Smooth muscle cell (in vitro differentiated cells): ENCODE measurements around the gene GLRA3. TPM values are rescaled to one million over a fixed set of nuclear protein-coding genes. Genes with fewer than 3 reads are reported as not detected.

Source experiments
- DNase-seq: peaks from one replicate; lab custom pipeline; 2025; ENCODE audit not compliant: unreplicated experiment; lab: John Stamatoyannopoulos, UW
- H2AFZ ChIP-seq: fragments of 200-600 bp; sonication (generic); 2 replicates; pipeline ENCODE4 v1.6.0; 2016; ENCODE audit warnings: antibody characterized with exemption, low read depth, mild to moderate bottlenecking
- H3F3A ChIP-seq: fragments of 200-600 bp; sonication (generic); 2 replicates; pipeline ENCODE4 v1.6.0; 2017; ENCODE audit warnings: antibody characterized with exemption, low read depth
- H3K27ac ChIP-seq: fragments of 200-600 bp; sonication (generic); 2 replicates; pipeline ENCODE4 v1.5.1; 2016; ENCODE audit warnings: low read depth, mild to moderate bottlenecking
- H3K27me3 ChIP-seq: fragments of 200-600 bp; sonication (generic); 2 replicates; pipeline ENCODE4 v1.6.1; 2016; ENCODE audit warnings: low read depth, mild to moderate bottlenecking
- H3K36me3 ChIP-seq: fragments of 200-600 bp; sonication (generic); 2 replicates; pipeline ENCODE4 v1.5.1; 2016; ENCODE audit warnings: low read depth
- H3K4me1 ChIP-seq: fragments of 200-600 bp; sonication (generic); 2 replicates; pipeline ENCODE4 v1.5.1; 2016; ENCODE audit warnings: low read depth
- H3K4me2 ChIP-seq: fragments of 200-600 bp; sonication (generic); 2 replicates; pipeline ENCODE4 v1.6.0; 2016; ENCODE audit warnings: mild to moderate bottlenecking
- H3K4me3 ChIP-seq: fragments of 200-600 bp; sonication (generic); 2 replicates; pipeline ENCODE4 v1.5.1; 2016; ENCODE audit warnings: mild to moderate bottlenecking
- H3K79me2 ChIP-seq: fragments of 200-600 bp; sonication (generic); 2 replicates; pipeline ENCODE4 v1.6.0; 2016; ENCODE audit warnings: low read depth, mild to moderate bottlenecking
- H3K9ac ChIP-seq: fragments of 200-600 bp; sonication (generic); 2 replicates; pipeline ENCODE4 v1.6.0; 2016; ENCODE audit warnings: low read depth
- H3K9me3 ChIP-seq: fragments of 200-600 bp; sonication (generic); replicated peaks from 2 replicates; pipeline ENCODE4 v1.5.1; 2016; ENCODE audit warnings: low read depth
- H4K20me1 ChIP-seq: fragments of 200-600 bp; sonication (generic); 2 replicates; pipeline ENCODE4 v1.6.0; 2016; ENCODE audit warnings: low read depth
- WGBS: methylation state at CpG from one replicate; pipeline ENCODE4 v1.1.7; 2016; ENCODE audit warnings: low lambda C conversion rate; 5-methylcytosine and 5-hydroxymethylcytosine counted together
- polyA plus RNA-seq: library from polyadenylated mRNA; unstranded; fragments of >200 nt; fragmentation: Nextera tagmentation; extraction: Ambion mirVana; gene quantifications from 2 replicates; pipeline ENCODE4 v1.2.1, GENCODE V29; 2016
- total RNA-seq: library from RNA; depleted of rRNA; stranded (reverse); fragments of >200 nt; gene quantifications from 2 replicates; pipeline ENCODE4 v1.2.3, GENCODE V29; 2014
- TF ChIP-seq, protein P1 (sequence below): fragments of 200-600 bp; sonication (generic); IDR thresholded peaks from 2 replicates; pipeline ENCODE4 v1.5.1; 2017; ENCODE audit warnings: borderline replicate concordance, mild to moderate bottlenecking, antibody characterized with exemption; ENCODE audit not compliant: insufficient read depth, poor library complexity, severe bottlenecking

GLRA3 gene
- total and polyA plus RNA-seq, 2 experiments from 2014 or later = not detected

DNA sequence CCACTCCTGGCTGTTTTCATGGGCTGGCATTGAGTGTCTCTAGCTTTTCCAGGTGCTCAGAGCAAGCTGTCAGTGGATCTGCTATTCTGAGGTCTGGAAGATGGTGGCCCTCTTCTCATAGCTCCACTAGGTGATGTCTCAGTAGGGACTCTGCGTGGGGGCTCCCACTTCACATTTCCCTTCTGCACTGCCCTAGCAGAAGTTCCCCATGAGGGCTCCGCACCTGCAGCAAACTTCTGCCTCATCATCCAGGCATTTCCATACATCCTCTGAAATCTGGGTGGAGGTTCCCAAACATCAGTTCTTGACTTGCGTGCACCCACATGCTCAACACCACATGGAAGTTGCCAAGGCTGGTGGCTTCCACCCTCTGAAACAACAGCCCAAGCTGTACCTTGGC lies 13.8 kb downstream of the GLRA3 start:
- WGBS = 93% methylated on average over 3 of the region's 3 CpGs

DNA sequence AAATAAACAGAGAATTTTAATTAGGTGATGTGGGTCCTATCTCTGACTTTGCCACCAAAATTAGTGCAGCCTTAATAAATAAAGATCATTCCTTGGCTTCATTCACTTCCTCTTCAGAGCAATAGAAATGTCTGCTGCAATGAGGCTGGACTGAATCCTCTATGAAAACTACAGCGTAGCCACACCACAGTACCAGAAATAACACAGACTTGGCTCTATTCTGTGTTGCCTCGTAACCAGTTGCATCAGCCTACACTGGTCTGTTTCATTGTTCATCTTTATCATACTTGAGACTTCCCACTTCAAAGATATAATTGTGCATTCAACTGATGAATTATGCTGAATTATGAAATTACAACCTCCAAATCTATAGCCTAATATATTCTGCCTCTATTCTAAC lies 15.8 kb downstream of the GLRA3 start:
- 95% methylated on average over 2 of the region's 2 CpGs for WGBS
- Histone ChIP-seq H3K27me3 (no peaks in the 10 kb centered on the region), H3K4me3 (no peak overlapping the region), H3K9me3 (no peaks in the 10 kb centered on the region), H3K36me3 (no peaks in the 10 kb centered on the region), H3K9ac (no peak overlapping the region), H3K4me1 (no peaks in the 10 kb centered on the region), H2AFZ (no peak overlapping the region), H3K79me2 (no peaks in the 10 kb centered on the region), H3K4me2 (no peak overlapping the region), H4K20me1 (no peaks in the 10 kb centered on the region), H3F3A (no peaks in the 10 kb centered on the region), H3K27ac (no peak overlapping the region)
- DNase-seq = no peak
- TF ChIP-seq, protein P1, sequence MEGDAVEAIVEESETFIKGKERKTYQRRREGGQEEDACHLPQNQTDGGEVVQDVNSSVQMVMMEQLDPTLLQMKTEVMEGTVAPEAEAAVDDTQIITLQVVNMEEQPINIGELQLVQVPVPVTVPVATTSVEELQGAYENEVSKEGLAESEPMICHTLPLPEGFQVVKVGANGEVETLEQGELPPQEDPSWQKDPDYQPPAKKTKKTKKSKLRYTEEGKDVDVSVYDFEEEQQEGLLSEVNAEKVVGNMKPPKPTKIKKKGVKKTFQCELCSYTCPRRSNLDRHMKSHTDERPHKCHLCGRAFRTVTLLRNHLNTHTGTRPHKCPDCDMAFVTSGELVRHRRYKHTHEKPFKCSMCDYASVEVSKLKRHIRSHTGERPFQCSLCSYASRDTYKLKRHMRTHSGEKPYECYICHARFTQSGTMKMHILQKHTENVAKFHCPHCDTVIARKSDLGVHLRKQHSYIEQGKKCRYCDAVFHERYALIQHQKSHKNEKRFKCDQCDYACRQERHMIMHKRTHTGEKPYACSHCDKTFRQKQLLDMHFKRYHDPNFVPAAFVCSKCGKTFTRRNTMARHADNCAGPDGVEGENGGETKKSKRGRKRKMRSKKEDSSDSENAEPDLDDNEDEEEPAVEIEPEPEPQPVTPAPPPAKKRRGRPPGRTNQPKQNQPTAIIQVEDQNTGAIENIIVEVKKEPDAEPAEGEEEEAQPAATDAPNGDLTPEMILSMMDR = no peak

More for the DNA sequence above, 13.8 kb downstream of the GLRA3 start:
- Histone ChIP-seq H2AFZ (no peak overlapping the region), H3K4me1 (no peaks in the 10 kb centered on the region), H3K27me3 (no peaks in the 10 kb centered on the region), H3K9ac (no peak overlapping the region), H4K20me1 (no peaks in the 10 kb centered on the region), H3K9me3 (no peaks in the 10 kb centered on the region), H3K4me3 (no peak overlapping the region), H3K4me2 (no peak overlapping the region), H3F3A (no peaks in the 10 kb centered on the region), H3K27ac (no peak overlapping the region), H3K36me3 (no peaks in the 10 kb centered on the region), H3K79me2 (no peaks in the 10 kb centered on the region)
- DNase-seq = no peak
- TF ChIP-seq, protein P1 = no peak

DNA sequence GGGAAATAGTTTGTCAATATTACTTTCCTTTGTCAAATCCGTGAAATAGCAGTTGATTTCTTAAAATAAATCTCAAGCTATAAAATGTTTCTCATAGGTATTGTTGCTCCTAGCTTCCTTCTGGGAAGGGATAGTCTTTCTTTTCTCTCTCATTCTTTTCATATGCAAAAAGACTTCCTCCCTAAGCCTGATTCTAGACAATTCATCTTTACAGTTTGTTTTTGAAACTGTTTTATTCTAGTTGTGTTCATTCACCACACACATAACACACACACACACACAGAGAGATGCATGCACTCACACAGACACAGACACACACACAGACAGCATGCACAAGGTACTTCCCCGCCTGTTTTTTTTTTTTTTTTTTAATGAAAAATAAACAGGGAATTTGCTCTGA lies 18.2 kb downstream of the GLRA3 start:
- no peak overlapping the region for H3K4me3 ChIP-seq
- WGBS = 61% methylated on average over 2 of the region's 2 CpGs
- H3K9me3 ChIP-seq = no peaks in the 10 kb centered on the region
- no peak overlapping the region for H2AFZ ChIP-seq
- no peaks in the 10 kb centered on the region for H3K79me2 ChIP-seq
- H4K20me1 ChIP-seq = no peaks in the 10 kb centered on the region
- H3K27ac ChIP-seq = no peak overlapping the region
- TF ChIP-seq, protein P1 = no peak
- DNase-seq = no peak
- H3F3A ChIP-seq = no peaks in the 10 kb centered on the region
- no peaks in the 10 kb centered on the region for H3K36me3 ChIP-seq
- no peaks in the 10 kb centered on the region for H3K4me1 ChIP-seq
- H3K27me3 ChIP-seq = no peaks in the 10 kb centered on the region
- no peak overlapping the region for H3K9ac ChIP-seq
- H3K4me2 ChIP-seq = no peak overlapping the region

GRCh38 chr4:174808836-174809235 lies 20.2 kb downstream of the GLRA3 start:
- no peaks in the 10 kb centered on the region for H3K4me1 ChIP-seq
- TF ChIP-seq, protein P1 = no peak

More at GRCh38 chr4:174808836-174809235, 20.2 kb downstream of the GLRA3 start:
- Histone ChIP-seq H3K4me3 (no peak overlapping the region), H3F3A (no peaks in the 10 kb centered on the region), H3K27me3 (no peaks in the 10 kb centered on the region), H2AFZ (no peak overlapping the region), H3K36me3 (no peaks in the 10 kb centered on the region), H3K27ac (no peak overlapping the region), H3K4me2 (no peak overlapping the region), H3K9me3 (no peaks in the 10 kb centered on the region), H4K20me1 (no peaks in the 10 kb centered on the region), H3K9ac (no peak overlapping the region), H3K79me2 (no peaks in the 10 kb centered on the region)
- WGBS = 92% methylated on average over 5 of the region's 5 CpGs
- DNase-seq = no peak
